ENCODE measurements around the gene SUSD3.

SUSD3 gene

DNA sequence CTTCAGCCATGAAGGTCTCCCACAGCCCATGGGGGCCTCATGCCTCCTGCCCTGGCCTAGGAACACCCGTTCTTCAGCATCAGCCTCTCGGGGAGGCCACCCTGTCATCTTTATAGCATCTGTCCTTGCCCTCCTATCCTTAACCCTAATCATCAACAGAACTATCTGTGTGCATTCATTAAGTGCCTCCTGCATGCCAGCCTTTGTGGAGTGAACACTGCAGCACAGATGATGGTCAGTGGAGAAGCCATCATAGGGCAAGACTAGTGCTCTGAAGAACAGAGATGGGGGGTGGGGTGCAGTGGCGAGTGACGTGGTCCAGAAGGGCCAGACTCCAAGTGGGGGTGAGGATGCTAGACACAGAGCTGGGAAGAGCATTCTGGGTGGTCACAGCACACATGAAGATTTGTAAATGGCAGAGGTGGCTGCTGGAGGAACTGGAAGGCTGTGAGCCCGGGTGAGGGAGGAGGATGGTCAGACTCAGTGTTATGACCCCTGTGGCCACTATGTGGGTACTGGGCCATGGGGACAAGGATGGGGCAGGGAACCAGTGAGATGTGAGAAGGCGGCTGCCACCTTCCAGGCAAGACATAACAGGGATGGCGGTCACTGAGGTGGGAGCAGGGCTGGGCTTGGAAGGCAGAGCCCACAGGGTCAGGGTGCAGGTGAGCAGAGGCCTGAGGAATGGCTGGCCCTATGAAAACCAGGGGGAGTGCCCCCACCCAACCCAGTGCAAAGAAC, 33.9 kb downstream of the SUSD3 start:
- H3K9me3 ChIP-seq (ENCODE audit: severe bottlenecking): no peaks in the 10 kb centered on the region
- DNase-seq (ENCODE audit: low spot score) (peak; percentile 47), ATAC-seq (ENCODE audit: low read depth) (no peak)
- H3K36me3 ChIP-seq (ENCODE audit: low read depth): no peaks in the 10 kb centered on the region
- H3K4me1 ChIP-seq (ENCODE audit: insufficient read depth, poor library complexity, severe bottlenecking): peaks cover 2% of the 10 kb centered on the region
- no peak overlapping the region for H3K27ac ChIP-seq (ENCODE audit: poor library complexity, severe bottlenecking)
- TF ChIP-seq, protein P1, sequence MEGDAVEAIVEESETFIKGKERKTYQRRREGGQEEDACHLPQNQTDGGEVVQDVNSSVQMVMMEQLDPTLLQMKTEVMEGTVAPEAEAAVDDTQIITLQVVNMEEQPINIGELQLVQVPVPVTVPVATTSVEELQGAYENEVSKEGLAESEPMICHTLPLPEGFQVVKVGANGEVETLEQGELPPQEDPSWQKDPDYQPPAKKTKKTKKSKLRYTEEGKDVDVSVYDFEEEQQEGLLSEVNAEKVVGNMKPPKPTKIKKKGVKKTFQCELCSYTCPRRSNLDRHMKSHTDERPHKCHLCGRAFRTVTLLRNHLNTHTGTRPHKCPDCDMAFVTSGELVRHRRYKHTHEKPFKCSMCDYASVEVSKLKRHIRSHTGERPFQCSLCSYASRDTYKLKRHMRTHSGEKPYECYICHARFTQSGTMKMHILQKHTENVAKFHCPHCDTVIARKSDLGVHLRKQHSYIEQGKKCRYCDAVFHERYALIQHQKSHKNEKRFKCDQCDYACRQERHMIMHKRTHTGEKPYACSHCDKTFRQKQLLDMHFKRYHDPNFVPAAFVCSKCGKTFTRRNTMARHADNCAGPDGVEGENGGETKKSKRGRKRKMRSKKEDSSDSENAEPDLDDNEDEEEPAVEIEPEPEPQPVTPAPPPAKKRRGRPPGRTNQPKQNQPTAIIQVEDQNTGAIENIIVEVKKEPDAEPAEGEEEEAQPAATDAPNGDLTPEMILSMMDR (IDR thresholded peaks at IDR 0.05; ENCODE audit: poor library complexity, severe bottlenecking): no peak
- no peaks in the 10 kb centered on the region for H3K27me3 ChIP-seq (ENCODE audit: insufficient read depth, poor library complexity, severe bottlenecking)
- H3K4me3 ChIP-seq (ENCODE audit: severe bottlenecking): no peak overlapping the region

DNA sequence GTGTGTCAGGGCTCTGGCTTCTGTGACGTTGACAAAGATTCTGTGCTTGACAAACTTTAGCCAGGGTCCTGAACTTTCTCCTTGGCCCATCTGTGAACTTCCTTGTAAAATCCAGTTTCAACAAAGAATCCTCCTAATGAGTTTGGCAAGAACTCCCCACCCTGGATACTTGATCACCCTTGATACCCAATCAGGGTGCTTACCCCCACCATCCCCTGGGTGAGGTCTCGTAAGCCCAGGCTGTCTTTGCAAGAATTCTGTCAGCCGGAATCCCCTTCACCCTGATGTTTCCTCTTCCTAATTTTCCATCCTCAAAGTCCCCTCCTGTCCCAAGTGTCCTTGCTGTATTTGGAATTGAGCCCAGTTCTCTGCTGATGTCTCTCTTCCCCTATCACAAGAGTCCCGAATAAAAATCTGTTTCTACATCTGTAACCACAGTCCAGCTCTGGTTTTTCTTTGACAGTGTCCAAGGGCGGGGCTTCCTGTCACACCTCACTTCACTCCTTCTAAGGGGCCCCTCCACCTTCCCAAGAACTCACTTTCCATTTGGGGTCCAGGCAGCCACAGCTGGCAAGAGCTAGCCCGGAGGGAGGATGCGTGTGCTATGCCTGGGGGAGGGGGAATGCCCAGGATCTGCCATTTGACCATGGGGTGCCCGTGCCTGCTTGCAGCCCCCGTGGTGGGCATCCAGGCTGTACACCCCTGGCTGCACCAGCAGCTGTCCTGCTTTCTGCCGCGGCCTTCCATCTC, 34.8 kb downstream of the SUSD3 start:
- DNase-seq (ENCODE audit: low spot score): peak; percentile 46

DNA sequence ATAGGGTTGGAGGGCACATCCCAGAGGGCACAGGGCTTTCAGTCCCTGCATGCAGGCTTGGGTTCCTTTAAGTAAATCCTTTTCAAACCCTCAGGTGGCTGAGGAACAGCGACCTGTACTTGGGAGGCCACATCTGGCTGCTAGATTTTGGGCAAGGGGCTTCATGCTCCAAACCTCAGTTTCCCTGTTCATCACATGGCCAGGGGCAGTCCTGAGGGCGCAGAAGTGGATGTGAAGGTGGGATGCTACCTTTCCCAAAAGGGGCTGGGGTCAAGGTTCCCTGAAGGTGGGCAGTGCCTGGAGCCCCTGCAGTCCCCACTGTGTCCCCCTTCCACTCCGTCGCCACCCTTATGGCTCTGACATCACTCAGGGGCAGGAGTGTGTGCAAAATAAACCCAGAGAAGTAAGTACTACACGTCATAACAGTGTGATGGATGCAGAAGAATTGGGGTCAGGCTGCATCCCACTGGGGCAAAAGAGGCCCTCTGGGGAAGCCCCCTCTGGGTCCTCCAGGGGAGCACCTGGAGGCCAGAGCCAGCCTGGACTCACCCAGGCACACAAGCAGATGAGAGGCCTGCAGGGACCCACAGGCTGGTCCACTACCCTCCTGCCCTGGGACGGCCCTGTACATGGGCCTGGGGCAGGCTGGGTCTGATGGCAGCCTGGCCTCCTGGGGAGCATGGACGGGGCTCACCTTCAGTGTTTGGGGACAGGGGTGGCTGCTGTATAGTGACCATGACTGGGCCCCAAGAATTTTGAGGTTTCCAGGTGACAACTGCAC, 35.6 kb downstream of the SUSD3 start:
- peak overlapping the region; percentile 59 for H3K27ac ChIP-seq (ENCODE audit: poor library complexity, severe bottlenecking)

More for the DNA sequence above, 34.8 kb downstream of the SUSD3 start:
- no peak overlapping the region for H3K4me3 ChIP-seq (ENCODE audit: severe bottlenecking)
- H3K27ac ChIP-seq (ENCODE audit: poor library complexity, severe bottlenecking): no peak overlapping the region
- no peak for ATAC-seq (ENCODE audit: low read depth)
- H3K9me3 ChIP-seq (ENCODE audit: severe bottlenecking): no peaks in the 10 kb centered on the region
- no peaks in the 10 kb centered on the region for H3K36me3 ChIP-seq (ENCODE audit: low read depth)
- peaks cover 11% of the 10 kb centered on the region for H3K4me1 ChIP-seq (ENCODE audit: insufficient read depth, poor library complexity, severe bottlenecking)
- no peaks in the 10 kb centered on the region for H3K27me3 ChIP-seq (ENCODE audit: insufficient read depth, poor library complexity, severe bottlenecking)
- TF ChIP-seq, protein P1 (IDR thresholded peaks at IDR 0.05; ENCODE audit: poor library complexity, severe bottlenecking): no peak

DNA sequence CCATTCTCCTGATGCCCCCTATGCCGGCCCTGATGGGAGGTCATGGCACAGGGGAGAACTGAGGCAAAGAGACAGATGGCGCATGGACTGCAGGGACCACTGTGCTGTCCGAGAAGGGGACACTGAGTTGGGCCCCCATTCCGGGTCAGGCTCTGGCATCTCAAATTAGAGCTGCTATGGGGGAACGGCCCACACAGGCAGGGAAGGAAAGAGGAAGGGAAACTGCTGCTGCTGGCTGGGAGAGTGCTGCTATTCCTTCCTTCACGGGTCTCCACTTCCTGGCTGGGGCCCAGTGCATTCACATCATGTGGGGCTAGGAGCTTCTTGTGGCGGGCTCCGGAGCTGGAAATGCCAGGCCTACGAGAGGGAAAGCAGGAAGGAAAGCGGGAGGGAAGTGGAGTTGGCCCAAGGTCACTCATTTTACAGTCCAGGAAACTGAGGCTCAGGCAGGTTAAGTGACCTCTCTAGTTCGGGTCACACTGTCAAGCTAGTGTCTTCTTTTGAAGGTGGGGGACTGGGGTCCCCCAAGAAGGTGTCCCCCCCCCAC, 36.2 kb downstream of the SUSD3 start:
- Histone ChIP-seq H3K9me3 (ENCODE audit: severe bottlenecking) (no peaks in the 10 kb centered on the region), H3K27ac (ENCODE audit: poor library complexity, severe bottlenecking) (peak overlapping the region; percentile 59), H3K4me1 (ENCODE audit: insufficient read depth, poor library complexity, severe bottlenecking) (peaks cover 21% of the 10 kb centered on the region), H3K4me3 (ENCODE audit: severe bottlenecking) (peak overlapping the region; percentile 21), H3K36me3 (ENCODE audit: low read depth) (no peaks in the 10 kb centered on the region), H3K27me3 (ENCODE audit: insufficient read depth, poor library complexity, severe bottlenecking) (no peaks in the 10 kb centered on the region)
- DNase-seq (ENCODE audit: low spot score) (peak; percentile 46), ATAC-seq (ENCODE audit: low read depth) (no peak)
- TF ChIP-seq, protein P1 (IDR thresholded peaks at IDR 0.05; ENCODE audit: poor library complexity, severe bottlenecking): no peak

More for the DNA sequence above, 35.6 kb downstream of the SUSD3 start:
- TF ChIP-seq, protein P1 (IDR thresholded peaks at IDR 0.05; ENCODE audit: poor library complexity, severe bottlenecking): no peak
- ATAC-seq (ENCODE audit: low read depth): no peak
- Histone ChIP-seq H3K9me3 (ENCODE audit: severe bottlenecking) (no peaks in the 10 kb centered on the region), H3K4me3 (ENCODE audit: severe bottlenecking) (no peak overlapping the region), H3K27me3 (ENCODE audit: insufficient read depth, poor library complexity, severe bottlenecking) (no peaks in the 10 kb centered on the region), H3K4me1 (ENCODE audit: insufficient read depth, poor library complexity, severe bottlenecking) (peaks cover 17% of the 10 kb centered on the region), H3K36me3 (ENCODE audit: low read depth) (no peaks in the 10 kb centered on the region)
- DNase-seq (ENCODE audit: low spot score): peak; percentile 45

Data from RWPE2 (cell line).